Neural crest cell (in vitro differentiated cells): ENCODE results near the gene LCE5A. TPM values are rescaled to one million over a fixed set of nuclear protein-coding genes. Genes with fewer than 3 reads are reported as not detected.

ENCODE experiments used
- DNase-seq: peaks from one replicate; pipeline ENCODE4 v3.0.0; 2021; ENCODE audit warnings: low read depth, mixed read lengths, low spot score
- H3K27ac Mint-ChIP-seq: one replicate; pipeline ENCODE4 v1.8.0; 2021; ENCODE audit warnings: mild to moderate bottlenecking, mixed read lengths; ENCODE audit not compliant: unreplicated experiment
- H3K27me3 Mint-ChIP-seq: 2 replicates; pipeline ENCODE4 v1.8.0; 2021; ENCODE audit warnings: low read depth, mild to moderate bottlenecking, mixed read lengths
- H3K36me3 Mint-ChIP-seq: 2 replicates; pipeline ENCODE4 v1.8.0; 2021; ENCODE audit warnings: low read depth, mild to moderate bottlenecking, mixed read lengths
- H3K4me1 Mint-ChIP-seq: 2 replicates; pipeline ENCODE4 v1.8.0; 2021; ENCODE audit warnings: mixed read lengths
- H3K4me3 Mint-ChIP-seq: one replicate; pipeline ENCODE4 v1.8.0; 2021; ENCODE audit warnings: mild to moderate bottlenecking, mixed read lengths
- H3K9me3 Mint-ChIP-seq: 2 replicates; pipeline ENCODE4 v1.8.0; 2021; ENCODE audit warnings: mixed read lengths
- total RNA-seq: library from RNA; stranded (reverse); gene quantifications from 2 replicates; pipeline ENCODE4 v1.2.1, GENCODE V29; 2021
- TF ChIP-seq, protein P1 (sequence below): fragments of 200-600 bp; sonication (generic); conservative IDR thresholded peaks from 2 replicates; pipeline ENCODE4 v1.5.0; 2021; ENCODE audit warnings: antibody characterized with exemption, mild to moderate bottlenecking

Gene LCE5A
- total RNA-seq, 1 donor from 2014 or later: not detected

DNA sequence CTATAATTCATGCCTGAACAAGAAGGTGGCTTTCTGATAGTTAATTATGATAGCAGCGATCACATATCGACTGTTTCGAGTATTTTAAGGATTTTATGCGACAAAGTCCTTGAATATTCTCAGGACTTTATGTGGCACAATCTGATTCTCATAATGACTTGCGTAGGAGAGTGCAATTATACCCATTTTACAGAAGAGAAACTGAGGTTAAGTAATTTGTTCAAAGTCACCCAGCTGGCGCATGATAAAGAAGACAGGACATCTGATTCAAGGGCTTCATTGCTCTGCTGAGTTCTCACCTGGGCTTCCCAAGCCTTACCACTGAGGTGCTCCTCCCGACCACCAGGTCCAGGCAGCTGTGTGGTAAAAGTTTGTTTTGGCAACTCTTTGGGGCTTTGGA is 5.5 kb downstream of the LCE5A start:
- H3K9me3 Mint-ChIP-seq: peaks cover 11% of the 10 kb centered on the region

DNA sequence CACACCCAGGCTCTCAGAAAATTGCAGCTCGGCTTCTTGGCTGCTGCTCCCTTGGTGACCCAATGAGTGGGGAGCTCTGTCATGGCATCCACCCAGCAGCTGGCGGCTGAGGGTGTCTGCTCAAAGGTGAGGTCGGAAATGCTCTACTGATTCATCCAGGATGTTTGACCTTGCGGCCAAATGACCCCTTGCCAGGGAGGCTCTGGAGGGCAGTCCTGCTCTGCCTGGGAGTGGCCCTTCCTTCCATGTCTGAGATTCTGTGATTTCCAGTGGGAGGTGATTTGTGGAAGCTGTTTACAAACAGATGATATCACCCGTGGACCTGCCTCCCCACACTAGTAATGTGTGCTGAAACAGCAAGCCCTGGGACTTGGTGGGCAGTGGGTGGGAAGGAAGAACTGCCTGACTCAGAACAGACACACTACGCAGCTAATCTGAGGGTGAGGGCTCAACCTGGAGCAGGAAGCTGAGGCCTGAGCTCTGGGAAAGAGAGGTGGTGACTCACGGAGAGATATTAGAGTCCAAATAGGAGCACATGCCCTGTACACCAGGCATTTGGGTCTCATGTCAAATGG is 6.7 kb downstream of the LCE5A start:
- Mint-ChIP-seq H3K36me3 (peaks cover 2% of the 10 kb centered on the region), H3K4me1 (no peaks in the 10 kb centered on the region), H3K27me3 (no peaks in the 10 kb centered on the region), H3K4me3 (no peak overlapping the region), H3K9me3 (peaks cover 6% of the 10 kb centered on the region), H3K27ac (no peak overlapping the region)
- TF ChIP-seq, protein P1, sequence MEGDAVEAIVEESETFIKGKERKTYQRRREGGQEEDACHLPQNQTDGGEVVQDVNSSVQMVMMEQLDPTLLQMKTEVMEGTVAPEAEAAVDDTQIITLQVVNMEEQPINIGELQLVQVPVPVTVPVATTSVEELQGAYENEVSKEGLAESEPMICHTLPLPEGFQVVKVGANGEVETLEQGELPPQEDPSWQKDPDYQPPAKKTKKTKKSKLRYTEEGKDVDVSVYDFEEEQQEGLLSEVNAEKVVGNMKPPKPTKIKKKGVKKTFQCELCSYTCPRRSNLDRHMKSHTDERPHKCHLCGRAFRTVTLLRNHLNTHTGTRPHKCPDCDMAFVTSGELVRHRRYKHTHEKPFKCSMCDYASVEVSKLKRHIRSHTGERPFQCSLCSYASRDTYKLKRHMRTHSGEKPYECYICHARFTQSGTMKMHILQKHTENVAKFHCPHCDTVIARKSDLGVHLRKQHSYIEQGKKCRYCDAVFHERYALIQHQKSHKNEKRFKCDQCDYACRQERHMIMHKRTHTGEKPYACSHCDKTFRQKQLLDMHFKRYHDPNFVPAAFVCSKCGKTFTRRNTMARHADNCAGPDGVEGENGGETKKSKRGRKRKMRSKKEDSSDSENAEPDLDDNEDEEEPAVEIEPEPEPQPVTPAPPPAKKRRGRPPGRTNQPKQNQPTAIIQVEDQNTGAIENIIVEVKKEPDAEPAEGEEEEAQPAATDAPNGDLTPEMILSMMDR: no peak
- no peak for DNase-seq

More for the DNA sequence above, 5.5 kb downstream of the LCE5A start:
- no peaks in the 10 kb centered on the region for H3K4me1 Mint-ChIP-seq
- H3K36me3 Mint-ChIP-seq: peaks cover 2% of the 10 kb centered on the region
- H3K4me3 Mint-ChIP-seq: no peak overlapping the region
- TF ChIP-seq, protein P1: no peak
- H3K27ac Mint-ChIP-seq: no peak overlapping the region
- no peak for DNase-seq
- no peaks in the 10 kb centered on the region for H3K27me3 Mint-ChIP-seq

DNA sequence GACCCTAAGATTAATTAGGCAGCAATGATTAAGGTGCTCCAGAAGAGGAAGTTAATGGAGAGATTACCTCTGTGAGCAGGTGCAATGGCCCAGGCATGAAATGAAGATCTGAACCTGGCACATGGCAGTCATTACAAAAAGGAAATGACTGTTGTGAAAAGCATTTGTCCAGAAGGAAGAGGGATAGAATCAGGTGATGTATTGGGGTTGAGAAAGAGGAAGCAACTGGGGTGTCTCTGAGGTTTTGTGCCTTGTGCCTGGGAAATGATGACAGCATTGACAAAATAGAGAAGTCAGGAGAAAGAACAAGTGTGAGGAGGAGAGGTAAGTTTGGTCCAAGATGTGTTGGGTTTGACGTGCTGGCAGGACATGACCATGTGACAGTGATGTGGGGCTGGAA is 9.2 kb downstream of the LCE5A start:
- Mint-ChIP-seq H3K4me3 (no peak overlapping the region), H3K4me1 (no peaks in the 10 kb centered on the region), H3K9me3 (no peaks in the 10 kb centered on the region), H3K27ac (no peak overlapping the region), H3K36me3 (no peaks in the 10 kb centered on the region), H3K27me3 (no peaks in the 10 kb centered on the region)
- no peak for DNase-seq
- TF ChIP-seq, protein P1: no peak

DNA sequence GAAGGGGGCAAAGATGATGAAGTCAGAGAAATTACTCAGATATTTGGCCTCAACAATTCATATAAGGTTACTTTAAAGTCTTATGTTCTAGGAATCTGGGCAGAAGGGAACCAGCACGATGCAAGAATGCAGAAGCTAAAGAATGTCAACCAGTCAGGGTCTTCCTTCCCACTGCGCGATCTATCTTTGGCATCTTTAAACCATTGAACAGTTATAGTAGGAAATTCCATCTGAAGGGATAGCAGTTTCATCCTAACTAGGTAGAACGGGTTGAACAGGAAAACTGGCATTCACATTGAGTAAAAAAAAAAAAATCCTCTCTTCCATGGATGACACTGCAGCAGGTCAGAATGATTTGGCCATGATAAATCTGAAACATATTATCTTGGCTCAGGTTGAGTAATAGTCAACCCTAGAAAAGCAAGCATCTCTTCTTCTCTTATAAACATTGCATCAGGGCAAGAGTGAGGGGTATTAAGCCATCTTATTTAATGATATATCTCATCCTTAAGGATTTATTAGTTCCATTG is 10.0 kb downstream of the LCE5A start:
- no peak for DNase-seq
- no peaks in the 10 kb centered on the region for H3K4me1 Mint-ChIP-seq
- no peaks in the 10 kb centered on the region for H3K36me3 Mint-ChIP-seq
- H3K27ac Mint-ChIP-seq: no peak overlapping the region
- no peaks in the 10 kb centered on the region for H3K9me3 Mint-ChIP-seq
- TF ChIP-seq, protein P1: no peak
- no peak overlapping the region for H3K4me3 Mint-ChIP-seq
- H3K27me3 Mint-ChIP-seq: no peaks in the 10 kb centered on the region

DNA sequence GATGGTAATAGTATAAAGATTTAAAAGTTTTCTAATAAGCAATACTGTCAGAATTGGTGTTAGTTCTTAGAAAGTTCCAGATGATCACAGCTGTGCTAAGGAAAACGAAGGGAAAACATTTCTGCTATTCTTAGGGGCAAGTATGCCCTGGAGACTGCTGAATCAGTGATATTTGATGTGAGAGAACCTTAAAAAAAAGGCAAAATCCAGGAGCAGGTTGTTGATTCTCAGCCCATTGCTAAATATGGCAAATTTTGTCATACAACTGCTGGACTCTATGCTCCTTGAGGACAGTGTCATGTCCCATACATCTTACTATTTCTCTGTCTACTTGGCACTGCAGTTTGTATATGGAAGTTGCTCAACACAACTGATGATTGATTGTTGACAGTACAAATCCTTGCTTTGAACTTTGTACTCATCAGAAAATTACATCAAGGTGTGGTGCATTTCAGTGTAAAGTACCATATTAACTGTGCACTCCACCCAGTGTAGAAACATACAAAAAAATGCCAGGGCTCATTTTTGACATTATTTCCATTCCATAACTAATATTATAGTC is 14.6 kb downstream of the LCE5A start:
- TF ChIP-seq, protein P1: no peak
- H3K9me3 Mint-ChIP-seq: peaks cover 14% of the 10 kb centered on the region
- no peaks in the 10 kb centered on the region for H3K4me1 Mint-ChIP-seq
- H3K4me3 Mint-ChIP-seq: no peak overlapping the region
- no peak for DNase-seq
- no peak overlapping the region for H3K27ac Mint-ChIP-seq
- H3K27me3 Mint-ChIP-seq: no peaks in the 10 kb centered on the region
- H3K36me3 Mint-ChIP-seq: peaks cover 8% of the 10 kb centered on the region
